ENCODE data around the gene GJA3.

- TF ChIP-seq HNF4A (conservative IDR thresholded peaks at IDR 0.05) (no peak), GABPA (IDR thresholded peaks at IDR 0.05 in 1 of 2, conservative IDR thresholded peaks at IDR 0.05 in 1 of 2) (no peak), RAD21 (IDR thresholded peaks at IDR 0.05) (no peak)
- TF ChIP-seq, protein P1, sequence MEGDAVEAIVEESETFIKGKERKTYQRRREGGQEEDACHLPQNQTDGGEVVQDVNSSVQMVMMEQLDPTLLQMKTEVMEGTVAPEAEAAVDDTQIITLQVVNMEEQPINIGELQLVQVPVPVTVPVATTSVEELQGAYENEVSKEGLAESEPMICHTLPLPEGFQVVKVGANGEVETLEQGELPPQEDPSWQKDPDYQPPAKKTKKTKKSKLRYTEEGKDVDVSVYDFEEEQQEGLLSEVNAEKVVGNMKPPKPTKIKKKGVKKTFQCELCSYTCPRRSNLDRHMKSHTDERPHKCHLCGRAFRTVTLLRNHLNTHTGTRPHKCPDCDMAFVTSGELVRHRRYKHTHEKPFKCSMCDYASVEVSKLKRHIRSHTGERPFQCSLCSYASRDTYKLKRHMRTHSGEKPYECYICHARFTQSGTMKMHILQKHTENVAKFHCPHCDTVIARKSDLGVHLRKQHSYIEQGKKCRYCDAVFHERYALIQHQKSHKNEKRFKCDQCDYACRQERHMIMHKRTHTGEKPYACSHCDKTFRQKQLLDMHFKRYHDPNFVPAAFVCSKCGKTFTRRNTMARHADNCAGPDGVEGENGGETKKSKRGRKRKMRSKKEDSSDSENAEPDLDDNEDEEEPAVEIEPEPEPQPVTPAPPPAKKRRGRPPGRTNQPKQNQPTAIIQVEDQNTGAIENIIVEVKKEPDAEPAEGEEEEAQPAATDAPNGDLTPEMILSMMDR (IDR thresholded peaks at IDR 0.05; ENCODE audit: low read depth, low read length, missing input control) = no peak
Measured at GRCh38 chr13:20106742-20107141, 54.1 kb downstream of the GJA3 start.
